Astrocyte (in vitro differentiated cells and primary cell): ENCODE measurements around the gene PDZD2.

ENCODE experiments used
- CTCF ChIP-seq: IDR thresholded peaks from 2 replicates; pipeline ENCODE4 v1.5.1; 2011; ENCODE audit warnings: low read depth, mild to moderate bottlenecking, inconsistent platforms, low read length, moderate library complexity; ENCODE audit not compliant: insufficient read depth
- EZH2 ChIP-seq: IDR thresholded peaks from 2 replicates; pipeline ENCODE4 v1.6.1; 2012; ENCODE audit warnings: mild to moderate bottlenecking, low read length, inconsistent platforms; ENCODE audit not compliant: insufficient read depth

- TF ChIP-seq CTCF = no peak
- no peak for TF ChIP-seq EZH2
Observed at GRCh38 chr5:31626156-31626555, 12.8 kb upstream of the PDZD2 start.
